HG03342 (cell line): ENCODE data around the gene TPH2.

Source experiments
- ATAC-seq: cut with Tn5 transposase; IDR thresholded peaks from one replicate; pipeline ENCODE4 v1.9.1; 2021; ENCODE audit warnings: mild to moderate bottlenecking, moderate library complexity; ENCODE audit not compliant: unreplicated experiment

TPH2 gene

DNA sequence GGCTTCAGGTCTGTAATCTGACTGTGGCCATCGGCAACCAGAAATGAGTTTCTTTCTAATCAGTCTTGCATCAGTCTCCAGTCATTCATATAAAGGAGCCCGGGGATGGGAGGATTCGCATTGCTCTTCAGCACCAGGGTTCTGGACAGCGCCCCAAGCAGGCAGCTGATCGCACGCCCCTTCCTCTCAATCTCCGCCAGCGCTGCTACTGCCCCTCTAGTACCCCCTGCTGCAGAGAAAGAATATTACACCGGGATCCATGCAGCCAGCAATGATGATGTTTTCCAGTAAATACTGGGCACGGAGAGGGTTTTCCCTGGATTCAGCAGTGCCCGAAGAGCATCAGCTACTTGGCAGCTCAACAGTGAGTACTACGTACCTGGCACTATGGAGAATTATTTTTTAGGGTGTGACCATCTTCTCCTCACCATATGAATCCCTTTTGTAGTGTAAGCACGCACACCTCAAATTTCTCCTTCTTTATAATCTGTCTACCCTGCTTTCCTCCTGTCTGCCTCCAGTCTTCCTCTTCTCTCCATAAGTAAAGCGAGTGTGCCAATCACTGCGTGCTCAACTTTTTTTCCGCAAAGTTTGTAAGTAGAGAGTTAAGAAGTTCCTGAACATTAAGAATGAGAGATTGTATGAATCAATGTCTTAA lies at the start of gene TPH2:
TSS of gene TPH2 (plus strand) at position 118 of the 658 bp plus-strand sequence. CDS start at position 260, 142 bp downstream.
- peak; percentile 84 for ATAC-seq

DNA sequence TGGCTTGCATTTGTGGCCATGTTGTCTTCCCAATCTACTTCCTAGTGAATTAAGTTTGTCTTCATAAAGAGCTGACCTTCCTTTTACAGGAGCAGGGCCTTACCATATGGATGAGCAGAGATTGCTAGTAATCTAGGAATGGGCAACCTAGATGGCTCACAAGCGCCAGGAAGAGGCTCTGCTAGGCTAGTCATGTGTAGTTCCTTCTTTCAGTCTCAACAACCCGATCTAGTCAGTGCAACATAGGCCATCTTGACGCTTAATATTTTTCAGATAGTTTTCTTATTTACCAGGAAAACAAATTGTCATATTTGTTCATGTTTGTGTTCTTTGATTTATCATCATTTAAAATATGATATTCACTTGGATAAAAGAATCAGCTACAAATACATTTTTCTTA lies 48.2 kb upstream of the TPH2 start:
- ATAC-seq, result no peak

DNA sequence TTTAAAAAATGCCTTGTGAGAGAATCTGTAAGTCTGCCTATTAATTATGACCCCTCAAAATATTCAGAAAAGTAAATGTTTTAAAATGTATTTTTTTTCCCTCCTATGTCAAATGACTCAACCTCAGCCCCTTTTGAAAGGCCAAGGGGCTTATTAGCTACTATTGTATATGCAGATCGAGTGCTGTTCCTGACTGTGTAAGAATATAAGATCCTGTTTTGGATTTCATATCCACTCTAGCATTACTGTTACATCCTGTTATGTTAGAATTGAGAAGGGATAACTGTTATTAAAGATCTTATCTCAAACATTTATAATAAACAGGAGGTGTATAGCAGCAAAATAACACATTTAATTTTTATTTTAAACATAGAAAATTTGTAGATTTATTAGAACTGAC lies 46.6 kb upstream of the TPH2 start:
- no peak for ATAC-seq

DNA sequence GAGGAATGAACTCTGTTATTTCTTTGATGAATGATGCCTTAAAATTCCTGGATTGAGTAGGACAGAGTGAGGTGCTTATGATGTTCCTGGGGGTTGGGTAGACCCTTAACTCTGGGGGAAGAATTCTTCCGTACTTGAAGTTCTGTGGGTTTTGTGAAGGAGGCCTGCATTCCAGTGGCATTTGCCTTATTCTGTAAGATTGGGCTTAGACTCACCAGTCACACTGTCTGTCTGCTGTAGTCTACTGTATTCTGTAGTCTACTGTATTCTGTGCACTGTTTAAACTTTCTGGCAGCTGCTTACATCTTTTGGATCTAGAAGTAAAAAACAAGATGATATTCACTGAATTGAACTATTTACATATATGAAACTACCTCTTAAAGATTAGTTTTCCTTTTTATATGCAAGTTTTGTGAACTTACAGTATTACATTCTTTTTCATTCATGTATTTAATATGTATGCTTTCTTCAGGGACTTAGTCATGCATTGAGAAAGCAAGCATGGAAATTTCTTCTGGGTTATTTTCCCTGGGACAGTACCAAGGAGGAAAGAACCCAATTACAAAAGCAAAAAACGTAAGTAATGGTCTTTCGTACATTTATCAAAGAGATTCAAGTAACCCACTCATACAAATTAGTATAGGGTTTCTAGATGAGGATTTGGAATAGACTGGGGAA lies 42.3 kb upstream of the TPH2 start:
- no peak for ATAC-seq

DNA sequence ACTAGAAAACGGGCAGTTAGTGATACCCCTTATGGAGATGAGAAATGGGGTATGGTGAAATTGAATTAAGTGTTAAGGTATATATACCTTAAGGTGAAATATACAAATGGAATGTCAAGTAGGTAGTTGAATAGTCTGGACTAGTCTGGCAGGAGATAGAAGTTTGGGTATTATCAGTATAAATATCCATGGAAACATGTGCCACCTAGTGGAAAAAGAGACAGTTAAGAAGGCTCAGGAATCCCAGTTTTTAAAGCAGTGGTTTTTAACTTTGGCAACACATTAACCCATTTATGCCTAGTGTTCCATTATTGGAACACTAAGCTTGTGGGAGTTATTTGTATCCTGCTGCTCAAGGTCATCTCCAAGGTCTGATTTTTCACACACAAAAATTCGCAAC lies 38.6 kb upstream of the TPH2 start:
- no peak for ATAC-seq

DNA sequence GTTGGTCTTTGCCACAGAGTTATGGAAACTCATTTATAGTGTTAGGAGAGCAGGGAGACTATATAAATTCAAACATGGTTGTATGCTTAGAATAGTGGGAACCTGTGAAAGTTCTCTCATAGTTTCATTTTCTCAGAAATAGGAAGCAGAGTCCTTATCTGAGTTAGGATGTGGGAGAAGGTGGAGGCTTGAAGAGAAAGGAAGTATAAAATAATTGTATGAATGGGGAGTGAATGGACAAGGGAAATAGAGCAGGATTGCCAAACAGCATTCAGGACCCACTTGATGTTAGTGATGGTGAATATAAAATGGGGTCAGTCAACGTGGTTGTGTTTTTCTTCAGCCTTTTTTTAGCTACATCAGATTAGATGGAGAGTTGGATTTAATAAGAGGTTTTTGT lies 34.0 kb upstream of the TPH2 start:
- ATAC-seq, result no peak

DNA sequence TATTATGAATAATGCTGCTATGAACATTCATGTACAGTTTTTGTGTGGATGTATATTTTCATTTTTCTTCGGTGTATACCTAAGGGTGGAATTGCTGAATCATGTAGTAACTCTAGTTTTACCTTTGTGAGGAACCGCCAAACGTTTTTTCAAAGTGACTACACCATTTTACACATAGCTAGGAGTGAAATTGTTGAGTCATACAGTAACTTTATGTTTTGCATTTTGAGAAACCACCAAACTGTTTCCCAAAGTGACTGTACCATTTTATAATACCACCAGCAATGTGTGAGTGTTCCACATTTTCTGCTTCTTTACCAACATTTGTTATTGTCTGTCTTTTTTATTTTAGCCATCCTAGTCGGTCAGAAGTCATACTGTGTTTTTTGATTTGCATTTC lies 3.1 kb upstream of the TPH2 start:
- ATAC-seq, result peak; percentile 85

DNA sequence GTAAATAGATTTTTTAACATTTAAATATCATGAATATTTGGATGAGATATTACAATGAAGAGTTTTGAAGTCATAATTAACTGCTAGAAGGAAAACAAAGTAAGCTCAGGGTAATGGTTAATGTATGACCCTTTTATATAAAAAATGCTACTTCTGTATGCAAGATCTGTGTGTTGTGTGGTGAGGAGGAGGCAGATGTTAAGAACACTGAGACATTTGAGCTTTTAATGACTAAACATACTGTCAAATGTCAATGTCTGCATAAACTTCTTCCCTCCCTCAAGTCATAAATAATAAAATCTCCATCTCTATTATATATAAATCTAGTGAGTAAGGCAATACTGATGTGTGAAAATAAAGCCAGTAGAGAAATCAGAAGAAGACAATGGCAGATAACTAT lies 1.4 kb downstream of the TPH2 start:
- no peak for ATAC-seq

DNA sequence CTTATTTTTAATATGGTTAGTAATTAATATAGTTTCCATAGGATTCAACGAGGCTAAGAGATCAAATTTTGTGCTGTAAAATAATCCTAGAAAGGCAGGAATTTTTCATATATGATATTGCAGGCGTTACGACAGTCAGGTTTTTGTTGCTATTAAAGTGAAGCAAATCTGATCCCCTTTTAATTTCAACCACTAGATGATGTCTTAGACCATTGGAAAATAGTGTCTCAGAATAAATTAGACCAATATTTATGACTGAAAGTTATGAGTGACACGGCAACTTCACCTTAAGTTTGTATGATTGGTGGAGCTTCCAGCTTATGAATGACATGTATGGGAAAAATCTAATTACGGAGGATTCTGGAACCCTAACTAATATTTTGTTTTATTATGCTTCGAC lies 2.5 kb downstream of the TPH2 start:
- no peak for ATAC-seq

DNA sequence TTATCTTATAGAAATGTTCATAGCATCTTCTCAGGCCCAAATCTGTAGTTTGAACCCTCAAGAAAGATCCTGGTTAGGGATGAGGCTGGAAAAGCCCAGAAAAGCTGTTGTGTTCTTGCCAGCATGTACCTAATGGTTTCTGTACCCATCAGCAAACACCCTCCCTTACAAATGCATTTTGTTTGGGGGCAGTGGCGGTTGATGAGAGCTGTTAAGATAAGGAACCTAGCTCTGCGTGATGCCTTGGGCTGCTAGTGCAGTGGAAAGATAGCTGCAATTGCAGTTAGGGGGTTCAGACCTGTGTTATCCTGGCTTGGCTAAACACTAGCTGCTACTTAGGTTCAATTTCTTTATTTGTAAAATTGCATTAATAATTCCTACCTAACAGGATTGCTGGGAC lies 3.6 kb downstream of the TPH2 start:
- no peak for ATAC-seq

DNA sequence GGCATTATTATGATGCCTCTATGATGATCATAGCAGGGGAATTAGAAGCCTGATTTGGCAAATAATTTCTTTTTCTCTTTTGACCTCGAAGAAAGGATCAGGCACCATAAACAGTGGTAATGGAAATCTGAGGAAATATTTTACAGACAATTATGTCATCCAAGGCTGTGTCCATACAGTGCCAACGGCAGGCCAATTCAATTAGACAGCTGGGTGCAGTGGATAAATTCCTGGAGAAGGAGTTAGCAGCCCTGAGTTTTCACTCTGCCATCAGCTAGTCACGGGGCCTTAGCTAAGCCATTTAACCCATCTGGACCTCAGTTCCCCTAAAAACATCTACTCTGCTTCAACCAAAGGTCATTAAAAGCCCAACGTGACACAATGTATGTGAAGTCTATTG lies 4.1 kb downstream of the TPH2 start:
- ATAC-seq, result no peak

DNA sequence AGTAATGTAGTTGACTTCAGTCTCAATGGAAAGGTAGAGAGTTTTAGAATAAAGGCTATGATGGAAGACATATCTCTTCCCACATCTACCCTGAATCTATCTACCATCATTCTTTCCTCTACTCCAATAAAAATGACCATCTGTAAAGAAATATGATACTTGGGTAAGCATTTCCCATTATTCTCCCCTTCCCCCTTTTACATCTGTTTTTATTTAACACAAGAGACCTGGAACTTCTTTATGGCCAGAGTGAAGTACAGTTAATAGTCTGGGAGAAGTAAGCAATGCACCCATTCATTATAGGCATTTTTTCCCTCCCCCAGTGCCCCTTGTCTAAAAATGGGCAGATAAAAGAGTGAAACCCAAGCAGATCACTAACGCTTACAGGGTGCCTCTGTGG lies 6.5 kb downstream of the TPH2 start:
- ATAC-seq, result no peak

DNA sequence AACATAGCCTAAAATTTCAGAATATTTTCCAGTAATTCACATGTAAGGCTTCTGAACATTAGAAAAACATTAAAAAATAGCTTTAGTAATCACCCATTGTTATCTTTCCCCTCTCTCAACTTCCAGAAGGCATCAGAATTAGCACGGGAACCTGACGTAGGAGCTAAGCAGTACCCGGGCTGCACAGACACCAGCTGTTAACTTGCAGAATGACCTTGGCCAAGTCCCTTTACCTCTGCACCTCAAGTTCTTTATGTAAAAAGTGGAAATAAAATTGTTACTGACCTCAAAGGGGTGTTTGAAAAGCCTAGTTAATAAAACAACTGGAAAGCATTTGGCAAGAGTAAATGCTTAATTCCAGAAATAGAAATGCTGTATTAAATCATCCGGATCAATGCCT lies 7.2 kb downstream of the TPH2 start:
- no peak for ATAC-seq

DNA sequence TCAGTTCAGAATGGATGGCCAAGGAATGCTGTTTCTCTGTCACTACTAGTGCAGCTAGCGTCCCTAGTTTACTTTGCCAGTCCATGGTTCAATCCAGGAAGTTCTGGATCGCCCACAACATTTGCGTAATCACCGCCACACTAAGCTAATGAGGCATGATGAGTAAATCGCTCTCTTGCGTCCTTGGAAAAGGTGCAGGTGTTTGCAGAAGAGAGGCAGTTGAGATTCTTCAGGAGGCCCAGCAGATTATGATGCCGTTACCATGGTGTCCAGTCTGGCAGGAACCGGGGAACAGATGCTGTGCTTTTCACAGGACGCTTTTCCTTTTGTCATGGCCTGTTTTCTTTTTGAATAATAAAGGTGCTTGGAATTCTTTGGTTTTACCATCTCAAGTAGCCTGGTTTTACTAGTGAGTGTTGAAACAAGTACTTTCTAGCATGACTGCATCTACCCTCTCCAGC lies 9.0 kb downstream of the TPH2 start:
- ATAC-seq, result no peak

DNA sequence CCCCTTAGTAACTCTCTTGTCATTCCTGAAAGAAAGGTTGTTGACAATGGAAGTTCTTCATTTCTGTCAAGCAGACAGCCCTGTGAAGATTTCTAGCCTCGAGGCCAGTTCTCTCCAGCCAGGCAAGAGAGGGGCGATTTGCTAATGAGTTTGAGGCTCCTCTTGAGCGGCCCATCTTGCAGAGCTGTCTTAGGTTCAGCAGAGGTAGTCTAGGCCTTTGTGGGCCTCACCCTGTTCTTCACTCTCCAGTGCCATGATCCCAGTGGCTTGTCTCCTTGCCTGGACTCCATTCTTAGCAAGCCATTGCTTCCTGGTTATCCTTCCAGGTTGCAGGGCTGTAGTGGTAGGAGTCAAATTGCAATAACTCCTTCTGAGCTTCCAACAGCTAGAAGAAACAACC lies 9.7 kb downstream of the TPH2 start:
- ATAC-seq, result no peak

DNA sequence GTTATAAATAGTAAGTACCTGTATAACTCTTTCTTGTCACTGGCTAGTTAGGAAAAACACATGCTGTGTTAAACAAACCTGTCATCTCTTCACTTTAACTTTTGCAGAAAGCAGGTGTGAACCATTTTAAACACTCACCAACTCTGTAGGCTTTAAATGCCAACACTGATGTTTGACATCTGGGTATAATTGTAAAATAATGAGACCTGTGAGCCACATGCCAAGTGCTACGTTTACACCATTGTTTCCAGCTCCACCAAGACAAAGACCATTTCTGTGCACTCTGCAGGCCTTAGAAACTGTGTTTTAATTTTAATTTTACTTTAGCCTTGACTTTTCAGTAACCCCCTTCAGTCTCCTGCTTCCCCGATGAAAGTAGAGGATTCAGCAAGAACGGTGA lies 11.0 kb downstream of the TPH2 start:
- ATAC-seq, result no peak

DNA sequence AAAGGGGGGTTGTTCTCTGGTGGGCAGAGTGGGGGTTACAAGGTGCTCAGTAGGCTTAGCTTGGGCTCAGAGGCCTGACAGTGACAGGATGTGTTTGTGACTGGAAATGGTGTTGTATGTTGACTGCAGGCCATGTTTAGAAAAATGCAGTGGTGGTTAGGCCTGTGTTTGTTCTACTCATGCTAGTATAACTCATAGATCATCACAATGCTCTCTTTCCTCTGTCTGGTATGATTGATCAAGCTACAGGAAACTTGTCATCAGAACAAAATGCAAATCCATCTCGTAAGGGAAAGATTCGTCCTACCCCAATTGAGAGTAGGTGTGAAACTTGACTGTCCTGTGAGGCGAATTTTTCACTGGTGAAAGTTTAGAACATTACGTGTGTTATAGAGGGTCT lies 11.8 kb downstream of the TPH2 start:
- ATAC-seq, result no peak

DNA sequence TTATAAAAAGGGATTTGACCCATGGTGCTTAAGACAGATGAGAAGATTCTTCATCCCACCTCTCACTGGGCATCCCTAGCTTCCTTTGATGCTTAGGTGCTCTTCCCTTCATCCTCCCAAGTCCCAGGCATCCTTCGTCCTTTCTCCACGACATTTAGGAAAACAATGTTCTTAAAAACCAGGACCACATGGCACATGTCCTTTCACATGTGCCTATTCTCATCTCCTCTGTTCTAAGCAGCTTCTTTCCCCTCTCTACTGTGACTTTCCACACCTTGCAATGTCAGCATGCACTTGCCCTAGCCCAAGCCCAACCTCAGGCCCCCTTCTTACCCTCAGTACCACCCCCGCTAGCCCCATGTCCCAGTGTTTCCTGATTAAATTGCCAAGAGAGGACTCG lies 12.2 kb downstream of the TPH2 start:
- ATAC-seq, result no peak

DNA sequence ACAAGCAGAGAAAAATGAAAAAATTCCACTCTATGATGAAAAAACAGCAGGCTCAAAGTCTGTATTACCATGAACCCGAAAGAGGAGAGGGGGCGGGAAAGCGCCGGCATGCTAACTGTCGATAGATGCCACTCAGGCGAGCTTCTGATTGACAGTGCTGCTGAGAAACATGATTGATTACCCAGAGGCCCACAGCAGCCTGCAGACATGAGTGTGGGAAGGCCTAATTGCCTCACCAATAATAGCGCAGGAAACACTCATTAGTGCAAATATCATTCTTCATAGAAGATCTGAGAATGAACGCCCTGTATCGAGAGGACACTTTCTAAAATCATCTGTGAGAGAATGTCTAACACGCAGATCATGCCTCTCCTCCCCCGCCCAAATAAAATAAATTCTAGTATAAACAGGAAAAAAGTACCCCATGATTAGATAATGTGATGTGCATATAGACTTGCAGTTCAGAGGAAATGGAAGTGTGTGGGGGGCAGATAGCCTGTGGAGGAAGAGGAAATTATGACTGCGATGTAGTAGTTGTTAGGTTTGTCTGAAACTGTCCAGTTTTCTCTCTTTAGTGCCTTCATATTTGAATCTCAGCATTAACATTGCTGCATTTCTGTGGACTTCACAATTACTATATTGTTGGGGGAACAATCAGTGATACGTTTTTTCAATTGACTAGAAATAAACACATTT lies 15.6 kb downstream of the TPH2 start:
- no peak for ATAC-seq

DNA sequence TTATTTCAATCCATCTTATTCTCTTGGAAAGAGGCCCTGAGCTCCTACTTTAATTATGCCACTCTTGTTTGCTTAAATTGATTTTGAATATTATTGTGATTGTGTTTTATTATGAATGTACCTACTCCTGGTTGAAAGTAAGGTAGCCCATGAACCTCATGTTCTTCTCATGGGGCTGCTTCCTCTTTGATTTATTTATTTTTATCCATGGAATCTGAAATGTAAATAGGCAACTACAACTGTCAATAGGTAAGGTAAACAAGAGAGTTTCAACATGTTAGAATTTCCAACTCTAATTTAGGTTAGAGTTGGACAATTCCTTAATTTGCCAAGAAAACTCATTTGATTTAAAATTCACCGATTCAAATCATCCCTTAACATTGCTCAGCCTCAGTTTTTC lies 16.2 kb downstream of the TPH2 start:
- no peak for ATAC-seq

DNA sequence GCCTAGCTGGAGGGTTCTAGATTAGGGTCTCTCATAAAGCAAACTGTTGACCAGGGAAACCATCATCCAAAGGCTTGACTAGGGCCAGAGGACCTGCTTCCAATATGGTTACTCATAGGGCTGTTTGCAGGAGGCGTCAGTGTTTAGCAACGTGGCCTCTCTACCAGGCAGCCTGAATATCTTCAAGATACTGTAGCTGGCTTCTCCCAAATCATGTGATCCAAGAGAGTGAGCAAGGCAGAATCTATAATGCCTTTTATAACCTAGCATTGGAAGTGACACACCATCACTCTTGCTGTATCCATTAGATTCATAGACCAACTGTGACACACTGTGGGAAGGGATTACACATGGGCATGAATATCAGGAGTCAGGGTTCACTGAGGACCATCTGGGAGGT lies 17.3 kb downstream of the TPH2 start:
- no peak for ATAC-seq

DNA sequence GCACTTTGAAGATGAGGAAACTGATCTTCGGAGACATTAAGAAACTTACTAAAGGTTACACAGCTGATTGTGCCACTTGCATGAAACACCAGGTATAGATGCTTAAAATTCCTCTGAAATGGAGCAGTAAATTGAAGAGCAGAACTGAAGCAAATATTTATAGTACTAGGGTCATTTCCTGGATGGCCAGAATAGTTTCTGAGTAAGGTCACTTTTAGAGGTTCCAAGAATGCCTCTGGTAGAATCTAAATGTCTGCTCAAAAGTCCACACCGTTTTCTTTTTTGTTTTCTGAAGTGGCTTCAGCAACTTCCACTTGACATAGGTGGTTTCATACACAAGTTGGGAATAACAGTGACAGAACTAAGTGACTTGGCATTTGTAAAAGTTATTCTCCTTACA lies 19.4 kb downstream of the TPH2 start:
- no peak for ATAC-seq
